SU-DHL-6 (cell line): ENCODE results near the gene DEPDC4.
"Not testable (repeated sequence)": the region's sequence is repeated elsewhere in the genome, so short reads cannot be mapped to it uniquely, and the experiment has no call there.

Experiments used
- H2AFZ ChIP-seq: fragments of 200-600 bp; sonication (generic); 2 replicates; pipeline ENCODE4 v1.6.1; 2014; ENCODE audit warnings: low read depth, mild to moderate bottlenecking, moderate library complexity, mixed read lengths, antibody characterized with exemption, low read length; ENCODE audit not compliant: severe bottlenecking
- H3F3A ChIP-seq: fragments of 200-600 bp; shearing (Covaris generic); 2 replicates; pipeline ENCODE4 v1.6.0; 2016; ENCODE audit warnings: antibody characterized with exemption, mild to moderate bottlenecking; ENCODE audit not compliant: insufficient read depth
- H3K27ac ChIP-seq: fragments of 200-600 bp; sonication (generic); 2 replicates; pipeline ENCODE4 v1.5.1; 2016; ENCODE audit warnings: low read depth, mild to moderate bottlenecking, low read length, moderate library complexity, mixed read lengths
- H3K27me3 ChIP-seq: fragments of 200-600 bp; sonication (generic), shearing (Covaris generic); 2 replicates; pipeline ENCODE4 v1.6.0; 2014; ENCODE audit warnings: mild to moderate bottlenecking, low read length
- H3K36me3 ChIP-seq: fragments of 200-600 bp; sonication (generic); 2 replicates; pipeline ENCODE4 v1.6.1; 2014; ENCODE audit warnings: mild to moderate bottlenecking, low read length, mixed read lengths
- H3K4me2 ChIP-seq: fragments of 300-600, 200-600 bp; shearing (Covaris generic), sonication (generic); 2 replicates; pipeline ENCODE4 v1.6.0; 2014; ENCODE audit warnings: low read length, low read depth, mild to moderate bottlenecking; ENCODE audit not compliant: poor library complexity, severe bottlenecking
- H3K4me3 ChIP-seq: fragments of 200-600 bp; sonication (generic); 2 replicates; pipeline ENCODE4 v1.5.1; 2014; ENCODE audit warnings: antibody characterized with exemption, low read length, mild to moderate bottlenecking, mixed read lengths; ENCODE audit not compliant: insufficient read depth, poor library complexity, severe bottlenecking
- H3K79me2 ChIP-seq: fragments of 200-600 bp; sonication (generic); 2 replicates; pipeline ENCODE4 v1.6.1; 2014; ENCODE audit warnings: mild to moderate bottlenecking, low read length, moderate library complexity; ENCODE audit not compliant: insufficient read depth
- H3K9ac ChIP-seq: fragments of 200-600 bp; sonication (generic); 2 replicates; pipeline ENCODE4 v1.7.0; 2014; ENCODE audit warnings: mild to moderate bottlenecking, low read length
- H3K9me2 ChIP-seq: fragments of 200-600 bp; sonication (generic); replicated peaks from 2 replicates; pipeline ENCODE4 v1.6.1; 2014; ENCODE audit warnings: low read length; ENCODE audit not compliant: insufficient read depth
- H3K9me3 ChIP-seq: fragments of 200-600 bp; sonication (generic); 2 replicates; pipeline ENCODE4 v1.6.1; 2014; ENCODE audit warnings: low read length, mixed read lengths; ENCODE audit not compliant: insufficient read depth
- H4K20me1 ChIP-seq: fragments of 200-600 bp; sonication (generic); 2 replicates; pipeline ENCODE4 v1.6.1; 2014; ENCODE audit warnings: low read depth, mild to moderate bottlenecking, antibody characterized with exemption, low read length, moderate library complexity, mixed read lengths
- CTCF ChIP-seq: fragments of 200-600 bp; sonication (generic); IDR thresholded peaks from one replicate; pipeline ENCODE4 v1.5.1; 2017; ENCODE audit warnings: antibody characterized with exemption, mild to moderate bottlenecking, low read length, moderate library complexity; ENCODE audit not compliant: insufficient read depth, poor library complexity, severe bottlenecking
- EZH2phosphoT487 ChIP-seq: fragments of 200-600 bp; sonication (generic), shearing (Covaris generic); conservative IDR thresholded peaks from 2 replicates; pipeline ENCODE4 v1.6.1; 2018; ENCODE audit warnings: mild to moderate bottlenecking, antibody characterized with exemption, low read length, moderate library complexity, mixed read lengths

Gene DEPDC4

GRCh38 chr12:100293017-100293416 lies 26.1 kb upstream of the DEPDC4 start:
- H3K9ac ChIP-seq, result no peak overlapping the region
- H2AFZ ChIP-seq, result no peak overlapping the region
- H3K4me2 ChIP-seq, result no peak overlapping the region
- no peaks in the 10 kb centered on the region for H3K9me3 ChIP-seq
- peaks cover 5% of the 10 kb centered on the region; the same call in 1 of the 2 replicates for H4K20me1 ChIP-seq
- TF ChIP-seq CTCF (no peak), EZH2phosphoT487 (no peak)
- H3K4me3 ChIP-seq, result no peak overlapping the region
- H3K27me3 ChIP-seq, result no peaks in the 10 kb centered on the region
- no peaks in the 10 kb centered on the region for H3K79me2 ChIP-seq
- H3F3A ChIP-seq, result no peaks in the 10 kb centered on the region
- no peaks in the 10 kb centered on the region for H3K9me2 ChIP-seq
- no peak overlapping the region for H3K27ac ChIP-seq
- H3K36me3 ChIP-seq, result peaks cover 5% of the 10 kb centered on the region; the same call in 1 of the 2 replicates

- no peak overlapping the region for H3K27ac ChIP-seq
- H3K4me3 ChIP-seq, result no peak overlapping the region
- no peaks in the 10 kb centered on the region for H3K9me3 ChIP-seq
- H4K20me1 ChIP-seq, result peaks cover 5% of the 10 kb centered on the region; the same call in 1 of the 2 replicates
- no peak overlapping the region for H3K4me2 ChIP-seq
- H3F3A ChIP-seq, result no peaks in the 10 kb centered on the region
- no peaks in the 10 kb centered on the region for H3K27me3 ChIP-seq
- no peak for TF ChIP-seq EZH2phosphoT487
- TF ChIP-seq CTCF, result no peak
- H3K9ac ChIP-seq, result no peak overlapping the region
- 0 out of 2 replicates have a peak, but pooled peaks cover 4% of the 10 kb centered on the region for H3K36me3 ChIP-seq
- H2AFZ ChIP-seq, result no peak overlapping the region
- no peaks in the 10 kb centered on the region for H3K79me2 ChIP-seq
- no peaks in the 10 kb centered on the region for H3K9me2 ChIP-seq
Measured at GRCh38 chr12:100290016-100290415, 23.1 kb upstream of the DEPDC4 start.

- Histone ChIP-seq H3K27ac (no peak overlapping the region), H3K9me3 (no peaks in the 10 kb centered on the region), H2AFZ (no peak overlapping the region), H3K9ac (no peak overlapping the region), H3K27me3 (no peaks in the 10 kb centered on the region), H3K4me2 (no peak overlapping the region), H3K9me2 (no peaks in the 10 kb centered on the region), H3F3A (no peaks in the 10 kb centered on the region), H3K36me3 (0 out of 2 replicates have a peak, but pooled peaks cover 4% of the 10 kb centered on the region), H4K20me1 (peaks cover 5% of the 10 kb centered on the region; the same call in 1 of the 2 replicates), H3K79me2 (no peaks in the 10 kb centered on the region), H3K4me3 (no peak overlapping the region)
- TF ChIP-seq EZH2phosphoT487 (no peak), CTCF (no peak)
Measured at GRCh38 chr12:100289038-100289437, 22.2 kb upstream of the DEPDC4 start.

- peaks cover 24% of the 10 kb centered on the region for H3K79me2 ChIP-seq
- not testable (repeated sequence) for H3F3A ChIP-seq, H3K9ac ChIP-seq, H4K20me1 ChIP-seq, H2AFZ ChIP-seq, H3K4me3 ChIP-seq, H3K9me2 ChIP-seq, H3K36me3 ChIP-seq, H3K9me3 ChIP-seq, H3K27ac ChIP-seq, H3K27me3 ChIP-seq, H3K4me2 ChIP-seq
Measured at GRCh38 chr12:100284556-100284955, 17.7 kb upstream of the DEPDC4 start.
